CD4-positive, alpha-beta T cell (primary cell): ENCODE results near the gene PDE4B. TPM values are rescaled to one million over a fixed set of nuclear protein-coding genes. Genes with fewer than 3 reads are reported as not detected.
A peak's percentile ranks its signal among the peaks of the same experiment; 100 is the strongest.

Experiments
- ATAC-seq: fragments of 200-7000 bp; cut with Tn5 transposase; one replicate; pipeline ENCODE4 v1.10.0; 2022; ENCODE audit warnings: mild to moderate bottlenecking; ENCODE audit not compliant: poor library complexity
- CTCF ChIA-PET: fragments of 350-600 bp; sonication (Branson Sonifier 250); formaldehyde crosslinking; loops from one replicate; lab custom pipeline; 2021; ENCODE audit warnings: antibody characterized with exemption, inconsistent platforms; lab: Charles Lee
- POLR2A ChIA-PET: fragments of 350-600 bp; sonication (Branson Sonifier 250); formaldehyde crosslinking; loops from one replicate; lab custom pipeline; 2021; ENCODE audit warnings: antibody characterized with exemption, inconsistent platforms; lab: Charles Lee
- DNase-seq, 14 experiments: peaks; one replicate each; pipeline ENCODE4 v3.0.0-alpha.2; 2013 to 2020; ENCODE audit warnings: mixed read lengths in 2 of 14
- H3K27ac ChIP-seq, 2 donors: one replicate each; pipeline versions ENCODE4 v1.5.1 to v1.7.0; 2013; ENCODE audit warnings: low read length in 2 of 2, low read depth in 1 of 2, mild to moderate bottlenecking in 1 of 2
- H3K27me3 ChIP-seq, 2 experiments: 1 replicate in 1 of 2; 2 replicates in 1 of 2; pipeline versions ENCODE4 v1.6.1 to v1.7.0; 2013; ENCODE audit warnings: low read length in 2 of 2, control low read depth in 1 of 2, mild to moderate bottlenecking in 1 of 2, moderate library complexity in 1 of 2; ENCODE audit not compliant: insufficient read depth in 2 of 2, control insufficient read depth in 1 of 2
- H3K36me3 ChIP-seq: one replicate; pipeline ENCODE4 v1.6.1; 2013; ENCODE audit warnings: low read length, control low read depth; ENCODE audit not compliant: insufficient read depth
- H3K4me1 ChIP-seq: one replicate; pipeline ENCODE4 v1.6.1; 2013; ENCODE audit warnings: low read length, control low read depth; ENCODE audit not compliant: insufficient read depth
- H3K4me3 ChIP-seq: one replicate; pipeline ENCODE4 v1.5.1; 2013; ENCODE audit warnings: mild to moderate bottlenecking, low read length, moderate library complexity
- H3K9me3 ChIP-seq, 2 experiments: 1 replicate in 1 of 2; 2 replicates in 1 of 2; pipeline versions ENCODE4 v1.6.1 to v1.7.0; 2013; ENCODE audit warnings: low read length in 2 of 2, mild to moderate bottlenecking in 2 of 2, control low read depth in 1 of 2, moderate library complexity in 1 of 2; ENCODE audit not compliant: control insufficient read depth in 1 of 2, insufficient read depth in 1 of 2
- H3K27ac Mint-ChIP-seq: one replicate; pipeline ENCODE4 v1.8.0; 2020; ENCODE audit warnings: mixed read lengths
- H3K27me3 Mint-ChIP-seq: one replicate; pipeline ENCODE4 v1.8.0; 2021; ENCODE audit warnings: mixed read lengths
- H3K36me3 Mint-ChIP-seq: one replicate; pipeline ENCODE4 v1.8.0; 2021; ENCODE audit warnings: low read depth, mixed read lengths
- H3K4me1 Mint-ChIP-seq: one replicate; pipeline ENCODE4 v1.8.0; 2021; ENCODE audit warnings: low read depth, mixed read lengths
- H3K4me3 Mint-ChIP-seq: one replicate; pipeline ENCODE4 v1.8.0; 2020; ENCODE audit warnings: mild to moderate bottlenecking, mixed read lengths
- H3K9me3 Mint-ChIP-seq: one replicate; pipeline ENCODE4 v1.8.0; 2020; ENCODE audit warnings: mixed read lengths
- intact Hi-C, 2 experiments: fragments of 100-400 bp; cut with DNase I in 1 of 2; cut with micrococcal nuclease in 1 of 2; formaldehyde crosslinking; loops; one replicate each; pipeline versions ENCODE4 v1.15.1 to v1.9.0; 2023 to 2025; cut with DNase I, micrococcal nuclease
- total RNA-seq, 174 experiments: library from RNA in 2 of 174; stranded (reverse) in 2 of 174; gene quantifications; one replicate each; pipeline ENCODE4 v1.2.3 and lab custom pipeline; 2021 to 2026
- TF ChIP-seq, protein P1 (sequence below): fragments of 200-600 bp; IDR thresholded peaks from one replicate; pipeline ENCODE4 v1.8.0; 2022; ENCODE audit warnings: antibody characterized with exemption, mild to moderate bottlenecking

The PDE4B gene
- total RNA-seq, 2 experiments from 2014 or later = 155 to 159 TPM

GRCh38 chr1:66261364-66261763, 468.7 kb downstream of the PDE4B start:
- Mint-ChIP-seq H3K27ac (peak overlapping the region; percentile 6), H3K9me3 (no peaks in the 10 kb centered on the region), H3K27me3 (no peaks in the 10 kb centered on the region), H3K36me3 (no peaks in the 10 kb centered on the region), H3K4me1 (peaks cover 26% of the 10 kb centered on the region), H3K4me3 (no peak overlapping the region)
- Histone ChIP-seq H3K27ac (no peak overlapping the region), H3K4me1 (peaks cover 12% of the 10 kb centered on the region), H3K9me3 (no peaks in the 10 kb centered on the region), H3K27me3 (no peaks in the 10 kb centered on the region), H3K36me3 (no peaks in the 10 kb centered on the region), H3K4me3 (no peak overlapping the region)
- ChIA-PET POLR2A (interaction anchor here (1.1 kb wide), 1 partner anchor 183 kb away, joined by 3 read pairs; no protein-coding TSS in a partner anchor), CTCF (interaction anchor here (1.5 kb wide), 1 partner anchor 12 kb away, joined by 3 read pairs; no protein-coding TSS in a partner anchor)
- intact Hi-C loops = no loop called here
- TF ChIP-seq, protein P1, sequence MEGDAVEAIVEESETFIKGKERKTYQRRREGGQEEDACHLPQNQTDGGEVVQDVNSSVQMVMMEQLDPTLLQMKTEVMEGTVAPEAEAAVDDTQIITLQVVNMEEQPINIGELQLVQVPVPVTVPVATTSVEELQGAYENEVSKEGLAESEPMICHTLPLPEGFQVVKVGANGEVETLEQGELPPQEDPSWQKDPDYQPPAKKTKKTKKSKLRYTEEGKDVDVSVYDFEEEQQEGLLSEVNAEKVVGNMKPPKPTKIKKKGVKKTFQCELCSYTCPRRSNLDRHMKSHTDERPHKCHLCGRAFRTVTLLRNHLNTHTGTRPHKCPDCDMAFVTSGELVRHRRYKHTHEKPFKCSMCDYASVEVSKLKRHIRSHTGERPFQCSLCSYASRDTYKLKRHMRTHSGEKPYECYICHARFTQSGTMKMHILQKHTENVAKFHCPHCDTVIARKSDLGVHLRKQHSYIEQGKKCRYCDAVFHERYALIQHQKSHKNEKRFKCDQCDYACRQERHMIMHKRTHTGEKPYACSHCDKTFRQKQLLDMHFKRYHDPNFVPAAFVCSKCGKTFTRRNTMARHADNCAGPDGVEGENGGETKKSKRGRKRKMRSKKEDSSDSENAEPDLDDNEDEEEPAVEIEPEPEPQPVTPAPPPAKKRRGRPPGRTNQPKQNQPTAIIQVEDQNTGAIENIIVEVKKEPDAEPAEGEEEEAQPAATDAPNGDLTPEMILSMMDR = no peak
- no peak for DNase-seq
- no peak for ATAC-seq

DNA sequence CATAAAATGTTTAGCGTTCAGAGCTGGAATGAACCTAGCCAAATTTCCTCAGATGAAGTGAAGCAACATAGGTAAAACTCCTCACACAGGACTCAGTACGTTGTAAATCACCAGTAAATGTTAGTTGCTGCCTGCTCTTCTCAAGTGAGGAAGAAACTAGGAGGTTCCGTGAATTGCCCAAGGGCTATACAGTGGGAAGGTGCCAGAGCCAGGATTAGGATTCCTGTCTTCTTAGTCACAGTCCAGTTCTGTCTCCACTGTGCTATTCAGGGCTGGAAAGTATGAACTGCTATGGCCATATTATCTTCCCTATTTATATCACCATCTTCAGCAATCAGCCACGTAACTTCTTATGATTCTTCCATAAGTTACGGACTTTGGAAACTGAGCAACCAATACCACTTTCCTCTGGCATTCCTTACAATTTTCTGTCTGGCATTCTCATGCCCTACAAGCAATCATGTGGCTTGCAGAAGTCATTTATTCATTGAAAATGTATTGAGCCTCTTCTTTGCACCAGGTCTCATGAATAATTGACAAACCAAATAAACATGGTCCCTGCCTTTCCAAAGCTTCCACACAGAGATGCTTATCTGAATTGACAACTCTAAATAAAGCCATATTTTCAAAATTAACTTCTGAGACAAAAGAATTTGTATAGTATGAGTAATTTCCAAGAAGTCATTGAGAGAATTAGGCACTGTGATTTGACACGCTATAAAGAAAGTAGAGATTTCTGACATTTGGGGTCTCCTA, 469.7 kb downstream of the PDE4B start:
- Histone ChIP-seq H3K36me3 (no peaks in the 10 kb centered on the region), H3K4me3 (no peak overlapping the region), H3K27me3 (no peaks in the 10 kb centered on the region), H3K27ac (no peak overlapping the region), H3K9me3 (no peaks in the 10 kb centered on the region), H3K4me1 (peaks cover 13% of the 10 kb centered on the region)
- TF ChIP-seq, protein P1 = no peak
- H3K4me1 Mint-ChIP-seq = peaks cover 26% of the 10 kb centered on the region
- ChIA-PET POLR2A (no interaction called here), CTCF (interaction anchor here (1.5 to 2.1 kb wide), 3 partner anchors 11 to 184 kb away, joined by 3 to 7 read pairs (median 4); no protein-coding TSS in a partner anchor)
- intact Hi-C loops = no loop called here
- ATAC-seq (no peak), DNase-seq (no peak)
- no peak overlapping the region for H3K4me3 Mint-ChIP-seq
- H3K36me3 Mint-ChIP-seq = no peaks in the 10 kb centered on the region
- H3K27me3 Mint-ChIP-seq = no peaks in the 10 kb centered on the region
- no peak overlapping the region for H3K27ac Mint-ChIP-seq
- no peaks in the 10 kb centered on the region for H3K9me3 Mint-ChIP-seq

DNA sequence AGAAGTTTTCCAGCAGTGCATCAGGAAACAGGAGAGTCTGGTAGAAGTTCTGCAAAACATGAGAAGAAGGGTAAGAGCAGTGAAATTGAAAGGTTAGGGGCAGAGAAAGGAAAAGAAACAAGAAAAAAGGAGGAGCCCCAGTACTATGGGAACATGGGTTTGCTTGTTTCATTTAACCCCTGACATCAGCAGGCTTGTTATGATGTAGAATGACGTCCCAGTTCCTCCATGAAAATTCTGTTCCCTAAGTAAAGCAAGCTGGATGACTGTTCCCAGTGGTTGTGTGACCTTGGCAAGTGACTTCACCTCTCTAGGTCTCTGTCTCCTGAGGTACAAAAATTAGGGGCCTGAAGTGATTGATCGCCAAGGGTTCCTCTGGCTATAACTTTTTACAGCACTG, 472.6 kb downstream of the PDE4B start:
- H3K36me3 Mint-ChIP-seq = no peaks in the 10 kb centered on the region
- TF ChIP-seq, protein P1 = no peak
- H3K4me1 Mint-ChIP-seq = peaks cover 23% of the 10 kb centered on the region
- Histone ChIP-seq H3K4me1 (peaks cover 13% of the 10 kb centered on the region), H3K27me3 (no peaks in the 10 kb centered on the region), H3K27ac (no peak overlapping the region), H3K4me3 (no peak overlapping the region), H3K36me3 (no peaks in the 10 kb centered on the region), H3K9me3 (no peaks in the 10 kb centered on the region)
- H3K27ac Mint-ChIP-seq = no peak overlapping the region
- H3K9me3 Mint-ChIP-seq = no peaks in the 10 kb centered on the region
- H3K4me3 Mint-ChIP-seq = no peak overlapping the region
- ChIA-PET POLR2A (no interaction called here), CTCF (interaction anchor here (1.3 kb wide), 1 partner anchor 181 kb away, joined by 5 read pairs; no protein-coding TSS in a partner anchor)
- intact Hi-C loops = no loop called here
- ATAC-seq = no peak
- no peak for DNase-seq
- no peaks in the 10 kb centered on the region for H3K27me3 Mint-ChIP-seq
